OCI-LY1 (cell line): ENCODE results near the gene ISCU.
A peak's percentile ranks its signal among the peaks of the same experiment; 100 is the strongest.

Experiments
- H2AFZ ChIP-seq: fragments of 200-600 bp; sonication (generic), shearing (Covaris generic); 2 replicates; pipeline ENCODE4 v1.6.0; 2014; ENCODE audit warnings: antibody characterized with exemption, mild to moderate bottlenecking, low read length
- H3F3A ChIP-seq: fragments of 200-600 bp; sonication (generic), shearing (Covaris generic); 2 replicates; pipeline ENCODE4 v1.6.0; 2014; ENCODE audit warnings: mild to moderate bottlenecking, antibody characterized with exemption, low read length, moderate library complexity; ENCODE audit not compliant: insufficient read depth
- H3K27ac ChIP-seq: fragments of 200-600 bp; sonication (generic); 2 replicates; pipeline ENCODE4 v1.5.1; 2014; ENCODE audit warnings: low read length, mixed run types, mild to moderate bottlenecking, low read depth; ENCODE audit not compliant: poor library complexity, severe bottlenecking
- H3K27me3 ChIP-seq: fragments of 200-600 bp; sonication (generic); 2 replicates; pipeline ENCODE4 v1.6.0; 2014; ENCODE audit warnings: antibody characterized with exemption, mild to moderate bottlenecking, low read length, moderate library complexity; ENCODE audit not compliant: insufficient read depth
- H3K36me3 ChIP-seq: fragments of 200-600 bp; sonication (generic); 2 replicates; pipeline ENCODE4 v1.6.1; 2014; ENCODE audit warnings: mild to moderate bottlenecking, antibody characterized with exemption, low read length, moderate library complexity, mixed read lengths; ENCODE audit not compliant: insufficient read depth
- H3K4me1 ChIP-seq: fragments of 200-600 bp; sonication (generic); 2 replicates; pipeline ENCODE4 v1.5.1; 2014; ENCODE audit warnings: mild to moderate bottlenecking, low read length, moderate library complexity; ENCODE audit not compliant: insufficient read depth, severe bottlenecking
- H3K4me2 ChIP-seq: fragments of 200-600 bp; sonication (generic), shearing (Covaris generic); 2 replicates; pipeline ENCODE4 v1.6.1; 2014; ENCODE audit warnings: low read length
- H3K4me3 ChIP-seq: fragments of 200-600 bp; sonication (generic); 2 replicates; pipeline ENCODE4 v1.5.1; 2014; ENCODE audit warnings: low read length, low read depth, mild to moderate bottlenecking, mixed read lengths; ENCODE audit not compliant: poor library complexity, severe bottlenecking
- H3K79me2 ChIP-seq: fragments of 200-600 bp; shearing (Covaris generic); 2 replicates; pipeline ENCODE4 v1.6.1; 2016; ENCODE audit warnings: mixed run types, low read length, mixed read lengths; ENCODE audit not compliant: insufficient read depth
- H3K9ac ChIP-seq: fragments of 200-600 bp; sonication (generic), shearing (Covaris generic); 2 replicates; pipeline ENCODE4 v1.6.1; 2014; ENCODE audit warnings: mild to moderate bottlenecking, low read length, mixed read lengths
- H3K9me2 ChIP-seq: fragments of 200-600 bp; sonication (generic), shearing (Covaris generic); 2 replicates; pipeline ENCODE4 v1.6.1; 2014; ENCODE audit warnings: low read depth, mild to moderate bottlenecking, low read length, mixed read lengths
- H3K9me3 ChIP-seq: fragments of 200-600 bp; shearing (Covaris generic); 2 replicates; pipeline ENCODE4 v1.6.1; 2014; ENCODE audit warnings: low read length, mixed read lengths
- H4K20me1 ChIP-seq: fragments of 200-600 bp; sonication (generic), shearing (Covaris generic); 2 replicates; pipeline ENCODE4 v1.6.0; 2016; ENCODE audit warnings: mild to moderate bottlenecking, low read length; ENCODE audit not compliant: insufficient read depth
- CTCF ChIP-seq: fragments of 200-600 bp; sonication (generic), shearing (Covaris generic); IDR thresholded peaks from 2 replicates; pipeline ENCODE4 v1.5.1; 2017; ENCODE audit warnings: mild to moderate bottlenecking, antibody characterized with exemption, low read length, moderate library complexity, mixed read lengths
- EZH2 ChIP-seq: fragments of 200-600 bp; sonication (generic), shearing (Covaris generic); IDR thresholded peaks from 2 replicates; pipeline ENCODE4 v1.8.0; 2017; ENCODE audit warnings: borderline replicate concordance, mixed run types, mild to moderate bottlenecking, antibody characterized with exemption, low read length, moderate library complexity, mixed read lengths

Gene ISCU

GRCh38 chr12:108538616-108539195 lies 23.7 kb upstream of the ISCU start:
- no peak for TF ChIP-seq EZH2
- no peak for TF ChIP-seq CTCF
- H3K9me2 ChIP-seq: no peaks in the 10 kb centered on the region
- H3K4me1 ChIP-seq: peaks cover 20% of the 10 kb centered on the region
- no peak overlapping the region for H3K9ac ChIP-seq
- H3K4me2 ChIP-seq: no peak overlapping the region
- no peaks in the 10 kb centered on the region for H3K27me3 ChIP-seq
- no peaks in the 10 kb centered on the region for H3F3A ChIP-seq
- no peak overlapping the region for H2AFZ ChIP-seq
- H3K4me3 ChIP-seq: no peak overlapping the region
- peaks cover 73% of the 10 kb centered on the region for H3K36me3 ChIP-seq
- no peaks in the 10 kb centered on the region for H3K9me3 ChIP-seq
- no peak overlapping the region for H3K27ac ChIP-seq
- 0 out of 2 replicates have a peak, but pooled peaks cover 11% of the 10 kb centered on the region for H3K79me2 ChIP-seq
- no peaks in the 10 kb centered on the region for H4K20me1 ChIP-seq

GRCh38 chr12:108542320-108542719 lies 20.1 kb upstream of the ISCU start:
- Histone ChIP-seq H3K9ac (no peak overlapping the region), H3K27me3 (no peaks in the 10 kb centered on the region), H3F3A (no peaks in the 10 kb centered on the region), H3K4me3 (no peak overlapping the region), H3K79me2 (0 out of 2 replicates have a peak, but pooled peaks cover 11% of the 10 kb centered on the region), H3K27ac (peak overlapping the region; percentile 81), H3K4me1 (peaks cover 27% of the 10 kb centered on the region), H3K9me3 (no peaks in the 10 kb centered on the region), H3K9me2 (no peaks in the 10 kb centered on the region), H4K20me1 (no peaks in the 10 kb centered on the region), H3K36me3 (peaks cover 65% of the 10 kb centered on the region), H2AFZ (no peak overlapping the region), H3K4me2 (no peak overlapping the region)
- TF ChIP-seq CTCF: no peak

- Histone ChIP-seq H3K9me2 (no peaks in the 10 kb centered on the region), H4K20me1 (no peaks in the 10 kb centered on the region), H3K36me3 (peaks cover 65% of the 10 kb centered on the region), H3K9ac (no peak overlapping the region), H3K79me2 (0 out of 2 replicates have a peak, but pooled peaks cover 11% of the 10 kb centered on the region), H3K27ac (no peak overlapping the region), H3F3A (no peaks in the 10 kb centered on the region), H3K27me3 (no peaks in the 10 kb centered on the region), H3K4me3 (no peak overlapping the region), H3K4me1 (peaks cover 40% of the 10 kb centered on the region), H3K9me3 (no peaks in the 10 kb centered on the region), H3K4me2 (no peak overlapping the region), H2AFZ (no peak overlapping the region)
- no peak for TF ChIP-seq EZH2
- no peak for TF ChIP-seq CTCF
These were observed 18.7 kb upstream of the ISCU start for GRCh38 chr12:108543652-108544051.
